Measurements from ENCODE around the gene SLFN11. TPM values are rescaled to one million over a fixed set of nuclear protein-coding genes. Genes with fewer than 3 reads are reported as not detected.

SLFN11 gene
- total RNA-seq, 3 donors from 2014 or later, result 4.2 to 19.5 (median 10.3) TPM

DNA sequence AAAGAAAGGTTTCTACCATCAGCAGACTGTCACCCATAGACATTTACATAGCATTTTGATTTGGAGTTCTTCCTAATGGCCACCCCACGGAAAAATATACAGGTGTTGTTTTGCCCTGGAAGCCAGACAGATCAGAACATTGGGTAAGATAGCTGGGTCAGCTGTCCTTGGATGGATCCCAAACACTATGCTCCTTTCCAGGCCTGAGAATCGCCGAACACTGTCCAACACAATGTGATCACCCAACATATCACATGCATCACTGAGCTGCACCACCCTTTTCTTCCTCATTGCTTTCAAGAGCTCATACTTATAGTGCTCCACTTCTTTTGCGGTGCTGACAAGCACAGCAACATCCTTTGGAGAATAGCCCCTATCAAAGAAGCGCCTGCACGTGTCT, 21.1 kb downstream of the SLFN11 start:
- Histone ChIP-seq H3K4me3 (no peak overlapping the region), H3K4me1 (ENCODE audit: low read depth) (no peaks in the 10 kb centered on the region), H3K36me3 (ENCODE audit: low read depth) (no peaks in the 10 kb centered on the region), H3K9me3 (no peaks in the 10 kb centered on the region)
- DNase-seq (no peak), ATAC-seq (no peak)
- TF ChIP-seq, protein P1, sequence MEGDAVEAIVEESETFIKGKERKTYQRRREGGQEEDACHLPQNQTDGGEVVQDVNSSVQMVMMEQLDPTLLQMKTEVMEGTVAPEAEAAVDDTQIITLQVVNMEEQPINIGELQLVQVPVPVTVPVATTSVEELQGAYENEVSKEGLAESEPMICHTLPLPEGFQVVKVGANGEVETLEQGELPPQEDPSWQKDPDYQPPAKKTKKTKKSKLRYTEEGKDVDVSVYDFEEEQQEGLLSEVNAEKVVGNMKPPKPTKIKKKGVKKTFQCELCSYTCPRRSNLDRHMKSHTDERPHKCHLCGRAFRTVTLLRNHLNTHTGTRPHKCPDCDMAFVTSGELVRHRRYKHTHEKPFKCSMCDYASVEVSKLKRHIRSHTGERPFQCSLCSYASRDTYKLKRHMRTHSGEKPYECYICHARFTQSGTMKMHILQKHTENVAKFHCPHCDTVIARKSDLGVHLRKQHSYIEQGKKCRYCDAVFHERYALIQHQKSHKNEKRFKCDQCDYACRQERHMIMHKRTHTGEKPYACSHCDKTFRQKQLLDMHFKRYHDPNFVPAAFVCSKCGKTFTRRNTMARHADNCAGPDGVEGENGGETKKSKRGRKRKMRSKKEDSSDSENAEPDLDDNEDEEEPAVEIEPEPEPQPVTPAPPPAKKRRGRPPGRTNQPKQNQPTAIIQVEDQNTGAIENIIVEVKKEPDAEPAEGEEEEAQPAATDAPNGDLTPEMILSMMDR (IDR thresholded peaks at IDR 0.05), result no peak
- intact Hi-C loops (cut with DNase I, micrococcal nuclease), result no loop called here

DNA sequence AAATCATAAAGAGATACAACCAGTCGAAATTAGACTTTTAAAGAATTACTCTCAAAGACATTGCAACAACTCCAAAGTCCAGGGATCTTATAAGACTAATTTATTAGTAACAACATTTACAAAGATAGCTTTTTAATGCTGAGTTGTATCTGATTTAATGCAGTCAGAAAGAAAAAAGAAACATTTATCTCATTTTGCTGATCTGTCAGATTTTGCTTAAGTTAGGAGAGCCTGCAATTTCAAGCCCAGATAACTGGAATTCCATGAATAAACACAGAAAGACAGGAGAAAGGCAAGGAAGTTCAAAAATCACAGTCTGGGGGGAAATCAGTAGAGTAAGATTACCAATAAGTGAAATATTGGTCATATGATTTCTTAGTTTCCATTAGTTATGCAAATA, 22.9 kb downstream of the SLFN11 start:
- ATAC-seq, result no peak
- Histone ChIP-seq H3K9me3 (no peaks in the 10 kb centered on the region), H3K4me3 (no peak overlapping the region), H3K36me3 (ENCODE audit: low read depth) (no peaks in the 10 kb centered on the region), H3K4me1 (ENCODE audit: low read depth) (no peaks in the 10 kb centered on the region)
- TF ChIP-seq, protein P1 (IDR thresholded peaks at IDR 0.05), result no peak
- intact Hi-C loops (cut with DNase I, micrococcal nuclease), result no loop called here
- no peak for DNase-seq

DNA sequence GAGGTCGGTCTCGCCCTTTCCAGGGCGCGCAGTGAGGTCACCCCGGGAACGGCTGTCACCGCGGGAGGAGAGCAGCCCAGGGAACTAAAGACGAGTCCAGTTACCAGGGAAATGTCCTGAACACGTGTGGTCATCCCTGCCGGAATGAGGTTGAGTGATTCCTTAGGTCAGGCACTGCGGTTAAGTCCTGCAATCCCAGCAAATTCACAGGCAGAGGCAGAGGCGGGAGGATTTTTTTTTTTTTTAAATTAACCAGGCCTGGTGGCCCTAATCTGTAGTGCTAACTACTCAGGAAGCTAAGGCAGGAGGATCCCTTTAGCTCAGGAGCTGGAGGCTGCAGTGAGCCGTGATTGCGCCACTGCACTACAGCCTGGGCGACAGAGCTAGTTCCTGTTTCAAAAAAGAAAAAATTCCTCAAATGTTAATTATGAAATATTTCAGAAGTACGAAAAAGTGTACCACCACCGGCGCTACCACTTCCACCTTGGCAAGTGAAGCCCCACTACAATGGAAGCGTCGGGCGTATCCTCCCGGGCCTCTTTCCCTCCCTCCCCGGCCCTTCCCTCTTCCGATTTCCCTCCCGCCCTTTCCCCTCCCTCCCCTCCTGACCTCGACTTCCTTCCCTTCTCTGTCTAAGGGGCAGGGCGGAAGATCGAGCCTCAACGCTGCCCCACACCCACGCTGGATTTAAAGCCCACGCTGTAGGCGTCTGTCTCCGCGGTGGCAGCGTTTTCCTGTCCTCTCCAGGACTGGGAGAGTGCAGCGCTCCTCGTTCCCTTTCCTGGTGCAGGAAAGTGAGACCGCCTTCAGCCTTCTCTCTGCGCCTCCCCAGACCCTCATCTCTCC, 27.3 kb downstream of the SLFN11 start:
- ATAC-seq (peak; percentile 71), DNase-seq (peak; percentile 49 to 71 (median 64))
- Histone ChIP-seq H3K36me3 (ENCODE audit: low read depth) (no peaks in the 10 kb centered on the region), H3K9me3 (no peaks in the 10 kb centered on the region), H3K4me3 (no peak overlapping the region), H3K4me1 (ENCODE audit: low read depth) (no peaks in the 10 kb centered on the region)
- TF ChIP-seq, protein P1 (IDR thresholded peaks at IDR 0.05), result no peak
- intact Hi-C loops (cut with DNase I, micrococcal nuclease), result no loop called here

DNA sequence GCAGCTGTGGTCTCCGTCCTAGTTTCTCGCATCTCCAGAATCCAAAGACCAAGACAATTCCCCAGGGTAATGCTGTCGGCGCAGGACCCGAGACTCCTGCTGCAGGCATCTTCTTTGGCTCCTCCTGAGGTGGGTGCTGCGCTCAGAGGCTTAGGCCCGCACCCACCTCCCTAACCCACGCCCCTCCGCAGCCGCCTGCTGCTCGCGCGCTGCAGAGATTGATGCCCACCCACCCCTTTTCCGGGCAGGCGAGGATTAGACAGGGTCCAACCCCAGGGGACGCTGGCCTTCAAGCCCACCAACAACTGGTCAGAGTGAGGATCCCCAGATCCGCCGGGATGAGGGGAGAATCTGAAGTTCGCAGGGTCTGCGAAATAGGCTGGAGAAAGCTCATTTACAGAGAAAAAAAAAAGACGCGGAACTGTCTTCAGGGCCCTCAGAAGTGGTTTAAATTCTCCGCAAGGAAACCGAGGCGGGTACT, 27.9 kb downstream of the SLFN11 start:
- DNase-seq, result no peak
- Histone ChIP-seq H3K9me3 (no peaks in the 10 kb centered on the region), H3K36me3 (ENCODE audit: low read depth) (no peaks in the 10 kb centered on the region), H3K4me1 (ENCODE audit: low read depth) (no peaks in the 10 kb centered on the region), H3K4me3 (no peak overlapping the region)
- TF ChIP-seq, protein P1 (IDR thresholded peaks at IDR 0.05), result no peak
- no peak for ATAC-seq
- intact Hi-C loops (cut with DNase I, micrococcal nuclease), result no loop called here

DNA sequence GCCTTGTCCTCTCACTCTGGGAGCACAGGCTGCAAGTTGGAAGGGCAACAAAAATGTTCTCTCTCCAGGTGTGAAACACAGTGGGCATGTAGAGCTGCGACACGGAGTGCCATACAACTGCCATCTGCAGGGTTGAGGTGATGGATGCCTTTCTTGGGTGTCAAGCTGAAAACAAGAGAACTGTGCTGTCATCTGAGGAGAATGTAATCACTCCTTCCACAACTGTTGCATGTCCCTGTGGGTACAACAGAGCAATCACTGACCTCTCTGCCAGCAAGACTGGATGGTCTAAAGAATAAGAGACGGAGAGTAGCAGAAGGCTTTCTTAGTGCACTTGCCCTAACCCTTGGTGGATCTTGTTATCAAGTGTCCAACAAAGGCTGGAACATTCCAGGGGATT, 29.2 kb downstream of the SLFN11 start:
- no peaks in the 10 kb centered on the region for H3K9me3 ChIP-seq
- DNase-seq, result no peak
- ATAC-seq, result no peak
- no peak overlapping the region for H3K4me3 ChIP-seq
- H3K36me3 ChIP-seq (ENCODE audit: low read depth), result no peaks in the 10 kb centered on the region
- intact Hi-C loops (cut with DNase I, micrococcal nuclease), result no loop called here
- H3K4me1 ChIP-seq (ENCODE audit: low read depth), result no peaks in the 10 kb centered on the region
- TF ChIP-seq, protein P1 (IDR thresholded peaks at IDR 0.05), result no peak

Measured in mucosa of descending colon (tissue), 3 donors.